ENCODE data around the gene TARS3.
"Not testable (repeated sequence)": the region's sequence is repeated elsewhere in the genome, so short reads cannot be mapped to it uniquely, and the experiment has no call there.

Gene TARS3

GRCh38 chr15:101654624-101655337, 69.5 kb downstream of the TARS3 start:
- not testable (repeated sequence) for DNase-seq (ENCODE audit: low read depth, low spot score)

GRCh38 chr15:101654171-101654570, 70.1 kb downstream of the TARS3 start:
- no peak for DNase-seq (ENCODE audit: low read depth, low spot score)

- no peak for DNase-seq (ENCODE audit: low read depth, low spot score)
Observed at GRCh38 chr15:101652786-101653430, 71.4 kb downstream of the TARS3 start.

- DNase-seq (ENCODE audit: low read depth, low spot score), result no peak
Observed at GRCh38 chr15:101652098-101652785, 72.0 kb downstream of the TARS3 start, which contains the start of gene TM2D3. TM2D3 (minus strand) TSS chr15:101652381; CDS start chr15:101652361, 20 bp downstream.

GRCh38 chr15:101651554-101652097, 72.6 kb downstream of the TARS3 start:
- DNase-seq (ENCODE audit: low read depth, low spot score), result no peak

- no peak for DNase-seq (ENCODE audit: low read depth, low spot score)
Observed at GRCh38 chr15:101650145-101650544, 74.1 kb downstream of the TARS3 start.

GRCh38 chr15:101648356-101648755, 75.9 kb downstream of the TARS3 start:
- DNase-seq (ENCODE audit: low read depth, low spot score), result no peak

GRCh38 chr15:101647251-101647650, 77.0 kb downstream of the TARS3 start:
- no peak for DNase-seq (ENCODE audit: low read depth, low spot score)

GRCh38 chr15:101646672-101647071, 77.6 kb downstream of the TARS3 start:
- no peak for DNase-seq (ENCODE audit: low read depth, low spot score)

GRCh38 chr15:101642361-101642760, 81.9 kb downstream of the TARS3 start:
- DNase-seq (ENCODE audit: low read depth, low spot score), result no peak

- DNase-seq (ENCODE audit: low read depth, low spot score), result no peak
Observed at GRCh38 chr15:101641894-101642293, 82.4 kb downstream of the TARS3 start.

- DNase-seq (ENCODE audit: low read depth, low spot score), result no peak
Observed at GRCh38 chr15:101641129-101641764, 83.0 kb downstream of the TARS3 start.

- no peak for DNase-seq (ENCODE audit: low read depth, low spot score)
Observed at GRCh38 chr15:101639667-101640066, 84.6 kb downstream of the TARS3 start.

- no peak for DNase-seq (ENCODE audit: low read depth, low spot score)
Observed at GRCh38 chr15:101637919-101638318, 86.4 kb downstream of the TARS3 start.

GRCh38 chr15:101637516-101637915, 86.8 kb downstream of the TARS3 start:
- no peak for DNase-seq (ENCODE audit: low read depth, low spot score)

GRCh38 chr15:101637038-101637437, 87.2 kb downstream of the TARS3 start:
- DNase-seq (ENCODE audit: low read depth, low spot score), result no peak

- no peak for DNase-seq (ENCODE audit: low read depth, low spot score)
Observed at GRCh38 chr15:101635944-101636727, 88.1 kb downstream of the TARS3 start.

GRCh38 chr15:101633356-101633755, 90.9 kb downstream of the TARS3 start:
- DNase-seq (ENCODE audit: low read depth, low spot score), result no peak

- not testable (repeated sequence) for DNase-seq (ENCODE audit: low read depth, low spot score)
Observed at GRCh38 chr15:101626729-101627128, 97.5 kb downstream of the TARS3 start.

GRCh38 chr15:101625980-101626379, 98.3 kb downstream of the TARS3 start:
- no peak for DNase-seq (ENCODE audit: low read depth, low spot score)

GRCh38 chr15:101625184-101625583, 99.1 kb downstream of the TARS3 start:
- no peak for DNase-seq (ENCODE audit: low read depth, low spot score)

All from iPS DF 19.7 (cell line).